Measurements from ENCODE around the gene FAM83C.

The FAM83C gene

DNA sequence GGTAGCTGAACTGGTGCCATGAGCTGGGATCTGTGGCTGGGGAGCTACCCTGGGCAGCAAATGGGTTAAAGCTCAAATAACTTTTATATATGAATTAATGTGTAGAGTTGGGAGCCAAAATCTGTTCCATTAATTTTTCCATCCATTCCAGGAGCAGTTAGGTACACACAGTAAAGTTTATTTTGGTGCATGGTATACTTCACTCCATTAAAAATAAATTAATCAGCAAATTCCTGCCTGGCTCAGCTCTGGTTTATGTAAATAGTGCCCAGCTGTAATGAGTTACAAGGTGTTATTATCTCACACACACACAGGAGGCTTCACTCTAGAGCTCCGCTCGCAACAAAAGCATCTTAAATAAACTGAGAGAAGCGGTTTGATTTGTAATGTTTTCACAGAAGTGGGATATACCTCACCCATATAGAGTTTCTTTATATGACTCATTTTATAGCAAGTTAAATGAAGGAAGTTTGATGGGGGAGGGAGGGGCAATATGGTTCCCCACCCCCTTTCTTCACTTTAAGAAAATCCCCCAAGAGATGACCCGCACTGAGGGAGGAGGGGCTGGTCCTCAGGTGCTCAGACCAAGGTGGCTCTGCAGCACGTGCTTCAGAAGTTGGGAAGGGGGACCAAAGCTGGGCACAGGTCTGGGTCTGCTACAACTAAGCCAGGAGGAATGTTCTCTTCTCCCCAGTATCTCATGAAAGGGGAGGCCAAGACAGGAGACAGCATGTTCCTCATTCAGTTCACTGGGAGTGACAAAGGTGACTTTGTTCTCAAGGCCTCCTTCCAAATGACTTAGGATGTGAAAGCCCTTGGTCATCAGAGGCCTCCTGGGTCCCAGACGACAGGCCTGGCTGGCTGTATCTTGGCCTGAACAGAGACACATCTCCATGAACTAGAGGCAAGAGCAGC lies 10.5 kb upstream of the FAM83C start:
- Histone ChIP-seq H2AFZ (ENCODE audit: low read depth, low read length) (no peak overlapping the region), H3K4me3 (ENCODE audit: low read length) (no peak overlapping the region), H3K9me3 (ENCODE audit: insufficient read depth, low read length) (no peaks in the 10 kb centered on the region), H3K4me1 (ENCODE audit: low read length) (peaks cover 23% of the 10 kb centered on the region), H3K79me2 (ENCODE audit: low read length) (no peaks in the 10 kb centered on the region), H3K36me3 (replicated peaks; ENCODE audit: low read depth, low read length) (no peaks in the 10 kb centered on the region), H3K27me3 (ENCODE audit: low read depth, low read length) (no peaks in the 10 kb centered on the region), H3K4me2 (ENCODE audit: low read length) (peak overlapping the region; percentile 74), H3K27ac (ENCODE audit: low read length) (no peak overlapping the region), H3K9ac (ENCODE audit: low read length) (no peak overlapping the region), H4K20me1 (ENCODE audit: insufficient read depth, low read length) (no peaks in the 10 kb centered on the region)
- TF ChIP-seq EZH2phosphoT487 (IDR thresholded peaks at IDR 0.05; ENCODE audit: low read depth), result no peak

DNA sequence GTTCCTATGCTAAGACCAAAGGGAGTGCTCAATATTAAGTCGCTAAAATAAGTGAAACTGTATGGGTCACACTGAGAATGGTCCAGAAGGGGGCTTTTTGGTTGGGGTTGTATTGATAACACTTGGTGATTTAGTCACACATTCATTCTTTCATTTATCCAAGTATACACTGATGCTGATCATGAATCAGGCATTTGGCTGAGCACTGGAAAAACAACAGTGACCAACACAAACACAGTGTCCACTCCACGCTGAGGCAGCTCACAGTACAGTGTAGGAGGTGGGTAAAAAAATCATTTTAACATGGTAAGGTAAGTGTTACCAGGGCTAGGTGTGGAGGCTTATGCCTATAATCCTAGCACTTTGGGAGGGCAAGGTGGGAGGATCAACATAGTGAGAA lies 9.2 kb upstream of the FAM83C start:
- no peak overlapping the region for H3K4me3 ChIP-seq (ENCODE audit: low read length)
- H3K27ac ChIP-seq (ENCODE audit: low read length), result no peak overlapping the region
- H2AFZ ChIP-seq (ENCODE audit: low read depth, low read length), result no peak overlapping the region
- no peak overlapping the region for H3K4me2 ChIP-seq (ENCODE audit: low read length)
- no peak overlapping the region for H3K9ac ChIP-seq (ENCODE audit: low read length)
- H3K79me2 ChIP-seq (ENCODE audit: low read length), result no peaks in the 10 kb centered on the region
- no peaks in the 10 kb centered on the region for H3K36me3 ChIP-seq (replicated peaks; ENCODE audit: low read depth, low read length)
- H3K4me1 ChIP-seq (ENCODE audit: low read length), result peaks cover 23% of the 10 kb centered on the region
- TF ChIP-seq EZH2phosphoT487 (IDR thresholded peaks at IDR 0.05; ENCODE audit: low read depth), result no peak
- TF ChIP-seq, protein P1, sequence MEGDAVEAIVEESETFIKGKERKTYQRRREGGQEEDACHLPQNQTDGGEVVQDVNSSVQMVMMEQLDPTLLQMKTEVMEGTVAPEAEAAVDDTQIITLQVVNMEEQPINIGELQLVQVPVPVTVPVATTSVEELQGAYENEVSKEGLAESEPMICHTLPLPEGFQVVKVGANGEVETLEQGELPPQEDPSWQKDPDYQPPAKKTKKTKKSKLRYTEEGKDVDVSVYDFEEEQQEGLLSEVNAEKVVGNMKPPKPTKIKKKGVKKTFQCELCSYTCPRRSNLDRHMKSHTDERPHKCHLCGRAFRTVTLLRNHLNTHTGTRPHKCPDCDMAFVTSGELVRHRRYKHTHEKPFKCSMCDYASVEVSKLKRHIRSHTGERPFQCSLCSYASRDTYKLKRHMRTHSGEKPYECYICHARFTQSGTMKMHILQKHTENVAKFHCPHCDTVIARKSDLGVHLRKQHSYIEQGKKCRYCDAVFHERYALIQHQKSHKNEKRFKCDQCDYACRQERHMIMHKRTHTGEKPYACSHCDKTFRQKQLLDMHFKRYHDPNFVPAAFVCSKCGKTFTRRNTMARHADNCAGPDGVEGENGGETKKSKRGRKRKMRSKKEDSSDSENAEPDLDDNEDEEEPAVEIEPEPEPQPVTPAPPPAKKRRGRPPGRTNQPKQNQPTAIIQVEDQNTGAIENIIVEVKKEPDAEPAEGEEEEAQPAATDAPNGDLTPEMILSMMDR (IDR thresholded peaks at IDR 0.05; ENCODE audit: low read depth, low read length), result no peak
- no peaks in the 10 kb centered on the region for H3K9me3 ChIP-seq (ENCODE audit: insufficient read depth, low read length)
- no peaks in the 10 kb centered on the region for H3K27me3 ChIP-seq (ENCODE audit: low read depth, low read length)
- no peaks in the 10 kb centered on the region for H4K20me1 ChIP-seq (ENCODE audit: insufficient read depth, low read length)

DNA sequence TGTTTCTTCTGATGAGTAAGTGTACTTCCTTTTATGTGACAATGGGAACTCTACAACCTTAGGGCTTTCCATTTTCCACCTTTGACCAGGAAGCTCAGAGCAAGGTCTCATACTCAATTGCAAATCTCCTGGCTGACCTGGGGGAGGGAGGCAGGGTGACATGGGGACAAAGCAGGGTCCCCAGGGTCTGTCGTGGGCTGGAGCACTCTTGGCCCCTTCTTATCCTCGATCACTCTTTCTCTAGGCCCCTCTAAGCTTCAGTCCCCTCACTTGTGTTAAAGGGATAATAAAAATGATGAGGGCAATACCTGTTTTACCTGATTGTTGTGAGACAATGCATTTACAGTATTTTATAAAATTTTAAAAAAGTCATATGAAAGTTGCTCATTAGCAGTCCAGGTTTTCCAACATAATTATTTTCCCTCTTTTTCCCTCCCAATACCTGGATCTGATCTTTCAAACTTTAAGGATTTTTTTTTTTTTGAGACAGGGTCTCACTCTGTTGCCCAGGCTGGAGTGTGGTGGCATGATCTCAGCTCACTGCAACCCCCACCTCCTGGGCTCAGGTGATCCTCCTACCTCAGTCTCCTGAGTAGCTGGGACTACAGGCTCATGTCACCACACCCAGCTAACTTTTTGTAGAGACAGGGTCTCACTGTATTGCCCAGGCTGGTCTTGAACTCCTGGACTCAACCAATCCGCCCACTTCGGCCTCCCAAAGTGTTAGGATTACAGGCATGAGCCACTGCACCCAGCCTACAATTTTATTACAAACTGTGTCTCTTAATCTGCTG lies 8.4 kb upstream of the FAM83C start:
- H3K27ac ChIP-seq (ENCODE audit: low read length), result no peak overlapping the region
- TF ChIP-seq EZH2phosphoT487 (IDR thresholded peaks at IDR 0.05; ENCODE audit: low read depth), result no peak
- TF ChIP-seq, protein P1 (IDR thresholded peaks at IDR 0.05; ENCODE audit: low read depth, low read length), result no peak
- H3K79me2 ChIP-seq (ENCODE audit: low read length), result no peaks in the 10 kb centered on the region
- H3K4me2 ChIP-seq (ENCODE audit: low read length), result no peak overlapping the region
- no peak overlapping the region for H3K4me3 ChIP-seq (ENCODE audit: low read length)
- no peaks in the 10 kb centered on the region for H4K20me1 ChIP-seq (ENCODE audit: insufficient read depth, low read length)
- H3K36me3 ChIP-seq (replicated peaks; ENCODE audit: low read depth, low read length), result no peaks in the 10 kb centered on the region
- no peak overlapping the region for H3K9ac ChIP-seq (ENCODE audit: low read length)
- no peaks in the 10 kb centered on the region for H3K9me3 ChIP-seq (ENCODE audit: insufficient read depth, low read length)
- H3K27me3 ChIP-seq (ENCODE audit: low read depth, low read length), result no peaks in the 10 kb centered on the region
- peaks cover 23% of the 10 kb centered on the region for H3K4me1 ChIP-seq (ENCODE audit: low read length)
- no peak overlapping the region for H2AFZ ChIP-seq (ENCODE audit: low read depth, low read length)

DNA sequence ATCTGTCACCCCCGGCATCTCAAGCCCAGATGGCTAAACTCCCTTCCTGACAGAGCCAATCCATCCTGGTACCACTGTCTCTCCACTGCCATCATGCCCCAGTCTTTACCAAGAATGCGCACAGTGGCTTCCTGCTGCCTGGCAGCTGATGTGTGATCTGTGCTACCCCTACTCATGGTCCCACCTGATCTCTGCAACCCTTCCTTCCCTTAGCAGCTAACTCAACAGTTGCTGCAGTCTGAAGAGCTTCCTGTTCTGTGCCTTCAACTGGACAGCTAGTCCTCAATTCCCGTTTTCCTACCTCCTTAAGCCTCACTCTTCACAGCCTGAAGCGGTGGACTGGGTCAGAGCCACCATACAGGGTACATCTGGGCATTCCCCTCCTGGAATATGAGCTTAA lies 7.6 kb upstream of the FAM83C start:
- Histone ChIP-seq H3K4me1 (ENCODE audit: low read length) (peaks cover 23% of the 10 kb centered on the region), H3K4me2 (ENCODE audit: low read length) (no peak overlapping the region), H3K79me2 (ENCODE audit: low read length) (no peaks in the 10 kb centered on the region), H3K27ac (ENCODE audit: low read length) (no peak overlapping the region), H3K27me3 (ENCODE audit: low read depth, low read length) (no peaks in the 10 kb centered on the region), H4K20me1 (ENCODE audit: insufficient read depth, low read length) (no peaks in the 10 kb centered on the region), H3K4me3 (ENCODE audit: low read length) (no peak overlapping the region), H3K9me3 (ENCODE audit: insufficient read depth, low read length) (no peaks in the 10 kb centered on the region), H3K36me3 (replicated peaks; ENCODE audit: low read depth, low read length) (no peaks in the 10 kb centered on the region), H2AFZ (ENCODE audit: low read depth, low read length) (no peak overlapping the region), H3K9ac (ENCODE audit: low read length) (no peak overlapping the region)
- TF ChIP-seq, protein P1 (IDR thresholded peaks at IDR 0.05; ENCODE audit: low read depth, low read length), result no peak
- TF ChIP-seq EZH2phosphoT487 (IDR thresholded peaks at IDR 0.05; ENCODE audit: low read depth), result no peak

All from OCI-LY3 (cell line).